AG08395 (cell line): Measurements from ENCODE around the gene IQCC.
A peak's percentile ranks its signal among the peaks of the same experiment; 100 is the strongest.

Experiments used
- DNase-seq: peaks from one replicate; pipeline ENCODE4 v3.0.0; 2012; ENCODE audit warnings: mixed read lengths, low spot score

The IQCC gene

GRCh38 chr1:32195972-32196823 lies 9.3 kb upstream of the IQCC start:
- DNase-seq, result peak; percentile 12

GRCh38 chr1:32197074-32197473 lies 8.4 kb upstream of the IQCC start:
- no peak for DNase-seq

GRCh38 chr1:32197837-32198236 lies 7.6 kb upstream of the IQCC start:
- DNase-seq, result no peak

GRCh38 chr1:32198237-32199042 lies 7.0 kb upstream of the IQCC start:
- no peak for DNase-seq

GRCh38 chr1:32199043-32199716 lies 6.3 kb upstream of the IQCC start:
- DNase-seq, result no peak

- DNase-seq, result no peak
Observed at GRCh38 chr1:32199717-32200072, 5.8 kb upstream of the IQCC start.

- DNase-seq, result peak; percentile 76
Observed at GRCh38 chr1:32200226-32201010, 5.1 kb upstream of the IQCC start, which contains the start of gene CCDC28B. CCDC28B (plus strand) TSS chr1:32200595; CDS start chr1:32201936, 1,341 bp downstream.

- peak; percentile 55 for DNase-seq
Observed at GRCh38 chr1:32201011-32201855, 4.2 kb upstream of the IQCC start.

- no peak for DNase-seq
Observed at GRCh38 chr1:32204943-32205361, 519 bp upstream of the IQCC start.

- DNase-seq, result no peak
Observed at GRCh38 chr1:32208469-32208868, 3.0 kb downstream of the IQCC start.

- no peak for DNase-seq
Observed at GRCh38 chr1:32208891-32209328, 3.4 kb downstream of the IQCC start, which contains the start of gene DCDC2B. DCDC2B (plus strand) TSS chr1:32209089; CDS start chr1:32209094, 5 bp downstream.

GRCh38 chr1:32215629-32216480 lies 10.4 kb downstream of the IQCC start:
- DNase-seq, result peak; percentile 81

GRCh38 chr1:32216566-32216965 lies 11.1 kb downstream of the IQCC start:
- no peak for DNase-seq

- DNase-seq, result peak; percentile 58
Observed at GRCh38 chr1:32219022-32219421, 13.6 kb downstream of the IQCC start.

GRCh38 chr1:32220746-32221580 lies 15.5 kb downstream of the IQCC start:
- DNase-seq, result no peak

GRCh38 chr1:32221581-32221979 lies 16.1 kb downstream of the IQCC start:
- no peak for DNase-seq

- peak; percentile 95 for DNase-seq
Observed at GRCh38 chr1:32221980-32222755, 16.7 kb downstream of the IQCC start, which contains the start of the genes EIF3I and TMEM234. EIF3I (plus strand) TSS chr1:32222407; CDS start chr1:32222442, 35 bp downstream. TMEM234 (minus strand) TSS chr1:32222353; CDS start chr1:32222322, 31 bp downstream.

GRCh38 chr1:32223683-32224082 lies 18.2 kb downstream of the IQCC start:
- DNase-seq, result no peak
